ENCODE results near the gene PTPRJ.

DNA sequence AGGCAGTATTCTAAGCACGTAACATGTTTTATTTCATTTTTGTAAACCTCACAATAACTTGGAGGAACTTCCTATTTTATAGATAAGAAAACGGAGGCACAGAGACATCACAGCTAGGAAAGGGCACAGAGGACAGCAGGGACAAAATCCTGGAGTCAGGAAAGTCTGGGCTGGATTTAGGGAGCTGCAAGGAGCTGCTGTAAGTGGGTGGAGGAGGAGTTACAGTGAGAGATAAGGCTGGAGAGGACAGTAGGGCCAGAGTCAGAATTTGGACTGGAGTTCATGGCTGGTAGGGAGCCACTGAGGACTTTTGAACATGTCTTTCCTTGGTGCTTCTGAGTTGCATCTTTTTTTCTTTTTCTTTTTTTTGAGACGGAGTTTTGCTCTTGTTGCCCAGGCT, 32.2 kb upstream of the PTPRJ start:
- TF ChIP-seq POLR2A (IDR thresholded peaks at IDR 0.05; ENCODE audit: low read depth, low read length): no peak
- TF ChIP-seq POLR2AphosphoS5 (IDR thresholded peaks at IDR 0.05; ENCODE audit: low read depth, low read length): no peak

Data from GM12892 (cell line).